GM21825 (cell line): ENCODE data around the gene CERK.

Experiments
- ATAC-seq: cut with Tn5 transposase; IDR thresholded peaks from one replicate; pipeline ENCODE4 v1.9.1; 2021; ENCODE audit warnings: mild to moderate bottlenecking, moderate library complexity; ENCODE audit not compliant: unreplicated experiment

The CERK gene

DNA sequence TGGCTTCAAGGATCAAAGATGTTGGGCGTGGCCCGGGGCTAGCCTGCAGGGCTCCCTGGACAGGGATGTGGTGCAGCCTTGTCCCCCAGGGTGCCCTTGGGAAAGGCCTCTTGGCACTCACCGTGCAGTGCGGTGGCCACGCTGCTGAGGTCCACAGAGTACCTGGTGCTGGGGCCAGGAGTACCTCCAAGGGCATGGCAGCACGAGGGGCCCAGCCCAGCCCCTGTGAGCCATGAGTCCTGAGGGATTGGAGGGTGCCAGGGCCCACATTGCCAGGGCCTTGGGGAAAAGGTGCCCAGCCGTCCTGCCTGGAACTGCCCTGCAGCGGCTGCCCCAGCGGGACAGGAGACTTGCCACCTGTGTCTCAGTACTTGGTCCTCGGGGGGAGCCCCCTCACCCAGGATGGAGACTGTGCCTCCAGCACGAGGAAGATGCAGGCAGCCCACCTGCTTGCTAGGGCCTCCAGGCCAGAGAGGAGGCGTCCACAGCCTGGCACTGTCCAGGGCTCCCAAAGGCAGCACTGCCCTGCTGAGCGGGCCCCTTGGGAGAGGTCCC is 73.7 kb downstream of the CERK start:
- ATAC-seq, result no peak

DNA sequence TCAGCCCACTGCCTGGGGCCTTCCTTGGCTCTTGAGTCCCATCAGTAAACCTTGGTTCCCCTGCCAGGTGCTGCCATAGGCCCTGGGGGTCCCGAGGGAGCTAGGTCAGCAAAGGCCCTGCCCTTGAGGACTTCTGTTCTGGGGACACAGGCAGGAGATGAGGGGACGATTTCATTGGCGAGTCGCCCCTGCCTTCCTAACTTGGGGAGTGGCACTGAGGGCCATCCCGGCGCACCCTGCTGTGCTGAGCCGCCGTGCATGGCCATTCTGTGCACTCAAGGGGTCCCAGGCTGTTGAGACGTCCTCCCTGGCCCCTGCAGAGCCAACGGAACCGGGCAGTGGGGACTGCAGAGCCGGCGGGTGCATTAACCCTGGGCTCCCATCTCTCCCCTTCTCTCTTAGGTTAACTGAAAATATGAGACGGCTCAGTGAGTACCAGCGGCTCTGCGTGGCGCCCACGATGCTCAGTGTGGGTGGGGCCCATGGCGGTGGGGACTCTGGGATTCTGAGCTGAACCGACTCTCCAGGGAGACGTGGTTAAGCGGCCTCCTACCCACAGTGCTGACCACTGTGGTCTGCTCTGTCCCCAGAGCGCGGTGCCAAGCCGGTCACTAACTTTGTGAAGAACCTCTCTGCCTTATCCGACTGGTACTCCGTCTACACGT is 74.5 kb downstream of the CERK start:
- ATAC-seq, result no peak

DNA sequence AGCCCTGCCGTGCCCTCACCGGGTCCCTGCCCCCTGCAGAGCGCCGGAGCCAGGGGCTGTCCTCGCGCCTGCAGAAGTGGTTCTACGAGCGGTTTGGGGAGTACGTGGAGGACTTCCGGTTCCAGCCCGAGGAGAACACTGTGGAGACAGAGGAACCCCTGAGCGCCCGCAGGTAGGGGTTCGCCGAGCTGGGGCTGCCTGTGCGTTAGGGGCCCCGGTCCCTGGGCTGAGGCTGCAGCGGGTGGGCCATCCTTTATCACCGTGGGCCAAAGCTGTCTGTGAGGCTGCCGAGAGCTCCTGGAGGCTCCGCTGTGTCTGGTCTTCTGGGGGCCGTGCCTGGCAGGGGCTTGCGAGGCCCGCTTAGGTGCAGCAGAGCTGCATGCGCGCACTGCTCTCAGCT is 75.1 kb downstream of the CERK start:
- no peak for ATAC-seq

DNA sequence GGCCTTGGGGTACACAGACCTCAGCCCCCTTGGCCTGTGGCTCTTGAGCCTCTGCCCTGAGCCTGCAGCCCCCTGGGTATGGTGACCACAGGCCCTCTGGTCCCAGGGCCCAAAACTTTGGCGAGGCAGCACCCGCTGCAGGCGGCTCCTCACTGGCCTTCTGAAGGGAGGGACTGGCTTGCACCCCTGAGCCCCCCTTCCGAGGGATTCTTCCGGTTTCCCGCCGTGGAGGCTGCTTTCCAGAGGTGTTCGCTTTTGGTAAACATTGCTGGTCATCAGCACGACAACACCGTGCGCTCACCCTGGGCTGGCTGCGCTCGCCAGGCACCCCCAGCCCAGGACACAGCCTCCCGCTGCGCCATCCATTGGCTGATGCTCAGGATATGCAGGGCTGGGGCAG is 75.8 kb downstream of the CERK start:
- no peak for ATAC-seq

DNA sequence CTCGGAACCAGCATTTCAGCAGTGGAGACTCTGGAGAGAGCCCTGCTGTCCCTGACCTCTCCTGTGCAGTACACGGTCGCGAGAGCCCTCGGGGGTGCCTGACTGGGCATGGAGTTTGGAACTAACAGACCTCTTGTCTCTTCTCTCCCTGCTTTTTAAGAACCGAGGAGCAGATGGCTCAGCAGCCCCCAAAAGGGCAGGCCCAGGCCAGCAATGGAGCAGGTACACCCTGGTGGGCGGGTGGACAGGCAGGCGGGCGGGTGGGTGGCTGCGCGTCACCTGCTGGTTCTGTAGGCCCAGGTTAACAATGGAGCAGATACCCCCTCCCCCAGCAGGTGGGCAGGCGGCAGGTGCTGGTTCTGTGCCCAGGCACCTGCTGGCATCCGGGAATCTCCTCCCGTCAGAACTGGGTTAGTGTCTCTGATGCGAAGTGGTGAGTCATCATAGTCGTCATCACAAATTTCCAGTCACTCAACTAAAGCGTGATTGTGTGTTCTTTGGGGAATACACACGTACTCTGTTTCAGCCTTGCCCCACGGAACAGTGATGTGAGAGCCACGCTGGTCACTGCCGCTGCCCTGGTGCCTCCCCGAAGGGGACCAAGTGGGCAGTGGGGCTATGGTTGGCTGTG is 76.7 kb downstream of the CERK start:
- ATAC-seq, result no peak

DNA sequence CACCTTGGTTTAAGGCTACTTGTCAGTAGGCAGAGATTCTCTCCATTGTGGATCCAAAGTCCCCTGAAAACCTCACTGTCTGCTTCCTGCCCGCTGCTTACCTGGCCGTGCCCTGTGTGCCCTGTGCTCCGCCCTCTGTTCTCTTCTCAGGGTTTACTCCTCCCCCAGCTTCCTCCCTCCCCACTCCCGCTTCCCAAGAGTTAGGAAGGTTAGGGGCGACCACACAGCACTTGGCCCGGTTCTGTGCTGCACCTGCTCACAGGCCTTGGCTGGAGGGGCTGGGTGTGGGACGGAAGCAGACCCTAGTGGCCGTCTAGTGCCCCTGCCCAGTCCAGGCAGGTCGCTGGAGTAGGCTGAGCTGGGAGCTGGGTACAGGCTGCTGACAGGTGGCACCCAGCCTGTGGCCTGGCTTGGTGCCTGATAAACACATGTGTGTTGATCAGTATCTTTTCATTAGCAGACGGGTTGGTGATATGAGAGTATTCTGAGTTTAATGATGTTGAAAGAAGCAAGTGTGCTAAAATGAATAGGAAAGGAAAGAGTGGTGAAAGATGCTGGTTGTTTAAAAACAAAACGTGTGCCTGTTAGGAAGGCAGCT is 77.3 kb downstream of the CERK start:
- no peak for ATAC-seq

DNA sequence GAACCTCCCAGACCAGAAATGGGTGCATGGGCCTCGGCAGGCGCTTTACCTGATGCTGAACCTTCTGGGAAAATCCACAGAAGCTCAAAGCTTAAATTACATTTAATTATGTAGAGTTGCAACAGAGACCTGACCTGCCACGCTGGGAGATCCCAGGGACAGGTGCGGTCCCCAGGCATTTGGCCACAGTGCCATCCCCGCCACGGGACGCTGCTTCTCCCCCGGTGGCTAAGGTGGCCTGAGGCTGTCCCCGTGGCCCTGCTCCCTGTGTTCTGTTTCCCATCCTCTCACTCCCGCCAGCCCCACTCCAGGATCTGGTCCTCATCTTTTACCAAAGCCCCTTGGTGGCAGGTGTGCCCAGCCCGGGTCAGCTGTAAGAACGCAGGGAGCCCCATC is 78.3 kb downstream of the CERK start:
- ATAC-seq, result no peak

DNA sequence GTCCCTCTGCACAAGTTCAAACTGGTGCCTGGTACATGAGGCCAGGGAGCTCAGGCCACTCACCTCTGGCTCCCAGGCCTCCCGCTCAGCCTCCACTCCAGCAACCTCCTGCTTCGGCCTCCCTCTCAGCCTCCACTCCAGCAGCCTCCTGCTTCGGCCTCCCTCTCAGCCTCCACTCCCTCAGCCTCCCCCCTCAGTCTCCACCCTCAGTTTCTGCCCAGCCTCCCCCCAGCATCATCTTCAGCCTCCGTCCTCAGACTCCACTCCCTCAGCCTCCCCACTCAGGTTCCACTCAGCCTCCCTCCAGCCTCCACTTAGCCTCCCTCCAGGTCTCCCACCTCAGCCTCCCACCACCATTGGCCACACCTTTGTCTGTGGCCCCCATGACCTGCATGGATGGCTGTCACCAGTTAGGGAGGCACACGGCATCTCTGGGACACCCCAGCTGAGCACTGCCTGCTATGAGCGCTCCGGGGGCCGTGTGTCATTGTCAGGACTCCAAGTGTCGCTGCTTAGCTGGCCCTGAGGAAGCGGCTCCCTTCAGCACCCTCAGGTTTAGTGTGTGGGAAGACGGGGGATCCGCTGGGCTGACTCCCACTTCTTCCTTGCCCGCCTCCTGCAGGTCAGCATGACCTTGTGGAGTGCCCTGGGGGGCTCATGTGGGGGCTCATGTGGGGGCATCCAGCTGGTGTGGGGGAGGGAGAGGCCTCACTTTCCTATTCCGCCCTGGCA is 78.8 kb downstream of the CERK start:
- ATAC-seq, result no peak

DNA sequence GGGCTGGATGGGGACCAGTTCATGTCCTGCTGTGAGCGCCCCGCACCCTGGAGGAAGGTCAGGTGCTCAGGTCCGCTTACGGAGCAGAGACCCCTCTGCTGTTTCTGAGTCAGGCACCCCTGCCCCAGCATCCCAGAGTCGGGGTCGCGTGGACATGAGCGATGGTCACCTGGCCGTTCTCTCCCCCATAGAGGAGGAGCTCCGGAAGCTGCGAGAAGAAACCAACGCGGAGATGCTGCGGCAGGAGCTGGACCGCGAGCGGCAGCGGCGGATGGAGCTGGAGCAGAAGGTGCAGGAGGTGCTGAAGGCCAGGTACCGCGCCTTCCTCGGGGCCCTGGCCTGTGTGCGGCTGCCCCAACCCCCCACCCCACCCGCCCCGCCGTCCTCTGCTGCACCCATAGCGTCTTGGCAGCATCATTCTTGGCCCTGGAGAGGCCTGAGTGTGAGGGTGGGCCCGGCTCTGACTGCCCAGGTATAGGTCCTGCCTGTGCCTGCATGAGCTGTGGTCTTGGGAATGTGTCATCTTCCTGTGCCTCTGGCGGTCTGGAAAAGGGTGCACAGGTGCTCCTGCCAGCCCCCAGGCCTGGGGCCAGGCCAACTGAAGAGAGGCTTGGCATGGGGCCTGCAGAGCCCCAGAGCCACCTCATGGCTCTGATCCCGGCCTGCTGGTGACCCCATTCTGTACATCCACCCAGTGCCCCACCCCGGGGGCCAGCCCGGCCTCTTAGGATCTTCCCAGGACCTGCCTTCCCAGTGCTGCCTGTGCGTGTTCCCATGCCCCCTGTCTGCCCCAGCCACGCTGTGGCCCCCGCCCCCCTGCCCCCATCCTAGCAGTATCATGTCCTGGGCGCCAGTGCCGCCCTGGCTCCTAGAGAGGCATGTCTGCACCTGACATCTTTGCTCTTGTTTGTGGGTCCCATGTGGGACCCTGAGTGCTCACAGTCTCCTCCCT is 79.8 kb downstream of the CERK start:
- ATAC-seq, result no peak

DNA sequence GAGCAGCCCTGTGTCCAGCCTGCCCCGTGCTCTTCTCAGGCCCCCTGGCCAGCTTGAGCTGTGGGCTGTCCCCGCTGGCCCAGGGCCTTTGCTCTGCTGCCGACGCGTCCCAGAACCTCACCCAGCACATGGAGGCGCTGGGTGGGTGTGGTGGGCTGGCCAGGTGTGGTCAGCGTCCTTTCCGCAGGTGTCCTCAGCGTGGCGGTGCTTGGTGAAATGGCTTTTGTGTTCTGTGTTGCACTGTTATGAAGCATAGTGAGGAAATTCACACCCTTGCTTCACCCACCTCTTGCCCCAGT is 80.4 kb downstream of the CERK start:
- no peak for ATAC-seq

DNA sequence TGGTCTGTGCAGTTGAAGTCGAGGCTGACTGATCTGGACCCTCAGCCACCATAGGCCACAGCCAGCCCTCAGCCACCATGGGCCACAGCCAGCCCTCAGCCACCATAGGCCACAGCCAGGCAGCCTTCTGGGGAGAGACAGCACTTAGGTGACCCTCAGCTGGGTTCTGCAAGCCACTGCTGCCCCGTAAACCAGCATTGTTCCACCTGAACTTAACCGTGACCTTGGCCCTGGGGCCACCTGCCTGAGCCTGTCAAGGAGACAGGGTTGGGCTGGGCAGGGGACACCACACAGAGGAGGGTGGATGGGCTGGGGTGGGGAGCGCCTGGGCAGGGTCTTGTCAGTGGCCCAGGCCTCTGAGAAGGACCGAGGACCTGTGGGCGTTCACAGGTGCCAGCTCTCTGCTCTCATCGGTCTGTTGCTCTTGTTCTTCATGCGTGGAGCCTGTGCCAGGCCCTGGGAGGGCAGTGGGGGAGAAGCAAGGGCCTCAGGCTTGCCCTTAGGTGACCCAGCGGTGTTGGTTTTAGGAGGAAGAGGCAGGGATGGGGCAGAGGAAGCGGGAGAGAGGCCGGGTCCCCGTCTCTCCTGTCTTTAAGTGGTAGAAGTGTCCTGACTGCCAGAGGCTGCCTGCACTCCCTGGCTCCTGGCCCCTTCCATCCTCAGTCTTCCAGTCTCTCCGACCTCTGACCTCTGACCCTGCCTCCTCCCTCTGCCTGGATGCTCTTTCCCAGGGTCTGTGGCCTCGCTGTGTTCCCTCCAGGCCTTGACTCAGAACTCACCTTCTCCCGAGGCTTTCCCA is 81.0 kb downstream of the CERK start:
- ATAC-seq, result no peak

DNA sequence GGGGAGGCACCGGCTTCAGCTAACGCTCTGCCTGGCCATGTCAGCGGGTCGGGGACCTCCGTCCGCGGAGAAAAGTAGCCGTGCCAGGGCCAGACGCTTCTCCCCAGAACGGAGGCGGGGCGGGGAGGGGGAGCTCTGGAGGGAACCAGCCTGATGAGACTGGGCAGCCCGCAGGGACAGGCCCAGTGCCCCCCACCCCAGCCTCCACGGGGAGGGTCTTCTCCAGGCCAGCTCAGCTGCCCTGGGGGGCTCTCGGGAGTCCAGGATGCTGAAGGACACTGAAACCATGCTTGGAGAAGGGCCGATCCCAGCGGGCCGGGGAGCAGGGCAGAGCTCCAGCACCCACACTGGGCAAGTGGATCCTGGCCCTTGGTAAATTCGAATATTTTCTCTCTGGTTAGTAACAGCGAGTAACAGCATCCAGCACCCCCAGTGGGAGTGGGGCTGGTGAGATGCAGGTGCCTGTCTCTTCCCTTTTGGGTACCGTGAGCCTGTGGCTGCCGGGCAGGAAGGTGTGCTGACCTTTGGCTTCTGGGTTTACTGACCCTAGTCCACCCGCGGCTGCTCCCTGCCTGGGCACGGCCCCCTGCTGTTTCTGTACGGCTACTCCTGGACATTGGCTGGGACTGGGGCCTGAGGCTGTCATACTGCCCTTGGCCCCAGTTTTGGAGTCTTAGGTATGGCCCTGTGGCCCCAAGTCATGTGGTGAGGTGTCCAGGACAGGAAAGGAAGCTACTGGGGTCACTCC is 82.0 kb downstream of the CERK start:
- no peak for ATAC-seq

DNA sequence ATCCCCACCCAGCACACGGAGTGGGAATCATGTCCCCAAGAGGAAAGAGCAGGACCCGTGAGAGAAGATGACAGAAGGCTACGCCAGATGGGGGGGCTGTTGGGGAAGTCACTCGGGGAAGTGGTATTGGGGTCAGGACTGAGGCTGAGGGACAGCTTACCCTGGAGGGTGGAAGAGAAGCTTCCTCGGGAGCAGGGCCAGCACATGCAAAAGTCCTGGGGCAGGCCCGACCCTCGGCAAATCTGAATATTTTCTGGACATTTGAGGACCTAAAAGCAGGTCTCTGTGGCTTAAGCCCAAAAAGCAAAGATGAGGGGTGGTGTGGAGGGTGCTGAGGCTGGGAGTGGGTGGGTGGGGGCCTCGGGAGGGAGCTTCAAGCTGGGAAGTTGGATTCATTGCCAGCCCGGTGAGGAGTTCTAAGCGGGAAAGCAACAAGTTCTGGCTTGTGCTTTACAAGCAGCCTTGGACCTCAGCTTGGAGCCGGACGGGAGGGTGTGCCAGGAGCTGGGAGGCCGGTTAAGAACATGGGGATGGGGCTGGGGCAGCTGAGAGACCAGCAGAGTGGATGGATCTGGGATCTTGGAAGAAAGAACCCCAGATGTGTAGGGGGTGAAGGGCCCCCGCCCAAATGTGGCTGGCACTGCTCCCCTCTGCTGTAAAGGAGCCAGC is 83.0 kb downstream of the CERK start:
- no peak for ATAC-seq

DNA sequence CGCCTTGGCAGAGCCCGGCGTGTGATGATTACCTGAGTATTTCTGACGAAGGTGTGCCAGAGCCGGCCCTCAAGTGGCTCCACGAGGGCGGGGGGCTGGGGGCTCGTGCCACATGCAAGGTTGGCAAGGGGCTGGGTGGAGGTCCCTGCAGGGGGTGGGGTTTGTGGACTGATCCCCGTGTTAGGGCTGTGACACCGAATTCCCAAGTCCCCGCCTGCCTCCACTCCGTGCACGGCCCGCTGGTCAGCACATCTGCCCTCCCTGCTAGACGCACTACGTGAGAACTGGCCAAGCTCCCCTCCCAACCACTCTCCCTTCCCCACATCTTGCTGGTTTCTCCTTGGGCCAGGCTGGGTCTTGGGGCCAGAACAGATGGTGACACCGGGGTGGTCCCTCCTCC is 83.6 kb downstream of the CERK start:
- no peak for ATAC-seq

DNA sequence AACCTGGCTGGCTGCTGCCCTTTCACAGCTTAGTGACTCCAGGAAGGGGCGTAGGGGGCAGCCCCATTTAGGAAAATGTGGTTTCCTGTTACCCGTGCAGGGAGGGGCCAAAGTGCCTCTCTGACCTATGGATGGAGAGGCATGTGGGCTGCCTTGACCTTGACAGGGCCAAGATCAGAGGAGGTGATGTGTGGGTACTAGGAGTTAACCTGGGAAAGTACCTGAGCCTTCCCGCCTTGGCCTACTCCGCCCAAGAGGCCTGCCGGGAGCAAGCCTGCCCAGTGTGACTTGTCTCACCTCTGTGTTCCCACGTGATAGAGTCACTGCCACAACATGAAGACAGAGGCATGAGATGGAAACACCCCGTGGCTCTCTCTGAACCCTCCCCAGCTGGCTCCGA is 84.5 kb downstream of the CERK start:
- no peak for ATAC-seq

DNA sequence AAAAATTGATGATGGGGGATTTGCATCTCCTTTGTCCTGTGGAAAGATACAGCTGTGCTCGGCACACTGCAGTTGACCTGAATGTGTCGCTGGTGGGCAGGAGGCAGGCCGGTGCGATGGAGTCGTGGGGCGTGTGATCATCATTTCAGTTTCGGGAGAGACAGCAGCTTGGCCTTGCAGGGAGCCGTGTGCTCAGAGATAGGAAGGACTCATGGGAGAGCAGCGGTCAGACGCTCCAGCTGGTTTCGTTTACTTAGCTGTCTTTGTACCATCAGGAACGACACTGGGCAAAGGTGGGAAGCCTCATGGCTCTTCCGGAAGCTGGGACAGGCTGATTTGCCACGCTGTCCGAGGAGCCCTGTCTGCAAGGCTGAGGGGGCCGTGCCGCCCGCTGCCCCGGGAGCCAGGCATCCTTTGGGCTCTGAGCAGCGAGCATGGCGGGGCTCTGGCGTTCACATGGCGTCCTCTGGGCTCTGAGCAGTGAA is 85.2 kb downstream of the CERK start:
- no peak for ATAC-seq

DNA sequence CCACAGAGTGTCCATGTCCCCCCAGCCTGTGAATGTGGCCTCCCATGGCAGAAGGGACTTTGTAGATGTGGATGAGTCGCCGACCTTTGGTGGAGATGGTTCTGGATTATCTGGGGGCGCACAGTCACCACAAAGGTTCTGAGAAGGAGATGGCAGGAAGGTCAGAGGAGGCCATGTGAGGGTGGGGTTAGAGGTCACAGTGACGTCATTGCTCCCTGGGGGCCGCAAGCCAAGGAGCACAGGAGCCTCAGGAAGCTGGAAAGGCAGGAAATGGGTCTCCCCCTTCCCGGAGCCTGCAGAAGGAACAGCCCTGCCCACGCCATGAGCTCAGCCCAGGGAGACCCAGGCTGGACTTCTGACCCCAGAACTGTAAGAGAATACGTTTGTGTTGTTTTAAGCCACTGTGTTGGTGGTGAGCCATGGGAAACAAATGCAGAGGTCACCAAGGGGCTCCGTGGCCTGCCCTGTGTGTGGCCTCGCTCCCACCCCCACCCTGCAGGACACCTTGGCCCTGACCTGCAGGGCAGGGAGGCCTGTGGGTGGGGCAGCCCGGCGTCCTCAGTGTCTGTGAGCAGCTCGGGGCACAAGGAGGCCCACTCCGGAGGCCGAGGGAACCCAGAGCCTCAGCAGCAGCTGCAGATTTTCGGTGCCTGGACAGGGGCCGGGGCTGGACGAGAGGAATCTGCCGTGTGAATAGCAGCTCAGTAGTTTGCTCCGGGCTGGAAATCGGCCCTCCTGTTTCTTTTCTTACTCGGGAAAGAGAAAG is 85.8 kb downstream of the CERK start:
- no peak for ATAC-seq

DNA sequence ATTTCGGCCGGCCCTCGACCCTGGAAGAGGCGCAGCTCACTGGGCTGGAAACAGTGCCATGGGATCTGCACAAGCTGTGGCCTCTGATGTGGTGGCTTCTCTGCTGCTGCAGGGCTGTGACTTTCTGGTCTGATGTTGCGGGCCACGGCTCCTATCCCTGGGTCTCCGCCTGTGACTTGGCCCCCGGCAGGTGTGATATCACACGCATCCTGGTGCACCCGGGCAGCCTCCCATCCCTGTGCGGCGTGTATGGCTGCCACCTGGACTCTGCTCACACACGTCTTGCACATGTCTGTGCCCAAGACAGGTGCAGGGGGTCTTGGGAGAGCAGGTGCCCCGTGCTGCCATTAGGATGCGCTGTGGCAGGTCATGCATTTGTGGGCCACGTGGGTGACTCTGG is 86.7 kb downstream of the CERK start:
- ATAC-seq, result no peak
